ENCODE data around the gene FGFR1OP2. TPM values are rescaled to one million over a fixed set of nuclear protein-coding genes. Genes with fewer than 3 reads are reported as not detected.

The FGFR1OP2 gene
- total RNA-seq, 1 donor, result 47.8 TPM

DNA sequence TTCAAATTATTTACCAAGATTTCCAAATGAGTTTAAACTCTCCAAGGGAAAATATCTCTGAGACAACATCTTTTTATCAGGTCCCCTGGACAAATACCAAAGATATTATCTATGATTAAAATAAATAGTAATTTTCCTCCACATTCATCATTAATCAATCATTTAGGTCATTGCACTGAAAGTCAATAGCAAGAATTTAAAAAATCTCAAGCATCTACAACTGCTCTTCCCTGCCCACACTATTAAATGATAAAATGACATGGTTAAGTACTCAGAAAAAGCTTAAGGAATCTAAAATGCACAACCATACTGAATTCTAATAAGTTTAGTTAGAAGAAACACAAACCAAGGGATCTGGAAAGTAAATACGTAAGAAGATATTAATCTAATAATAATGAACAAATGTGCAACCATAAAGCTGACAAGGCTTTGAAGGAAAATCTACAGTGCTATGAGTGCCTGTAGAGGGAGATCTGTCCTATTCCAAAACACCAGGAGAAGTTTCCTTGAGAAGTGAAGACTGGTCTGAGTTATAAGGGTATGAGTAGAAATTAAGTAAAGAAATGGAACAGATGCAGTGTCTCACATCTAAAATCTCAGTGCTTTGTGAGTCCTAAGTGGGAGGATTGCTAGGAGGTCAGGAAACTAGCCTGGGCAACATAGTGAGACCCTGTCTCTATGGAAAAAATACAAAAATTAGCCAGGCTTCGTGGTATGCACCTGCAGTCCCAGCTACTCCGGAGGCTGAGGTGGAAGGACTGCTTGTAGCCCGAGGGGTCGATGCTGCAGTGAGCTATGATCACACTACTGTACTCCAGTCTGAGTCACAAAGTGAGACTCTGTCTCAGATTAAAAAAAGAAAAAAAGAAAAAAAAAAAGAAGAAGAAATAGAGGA, 19.7 kb upstream of the FGFR1OP2 start:
- H3K4me3 ChIP-seq (ENCODE audit: insufficient read depth, low read length), result no peak overlapping the region
- no peaks in the 10 kb centered on the region for H4K20me1 ChIP-seq (ENCODE audit: insufficient read depth, low read length)
- H3K4me2 ChIP-seq (ENCODE audit: insufficient read depth, low read length), result no peak overlapping the region
- no peak overlapping the region for H2AFZ ChIP-seq (ENCODE audit: low read length)
- H3K27me3 ChIP-seq (ENCODE audit: insufficient read depth, low read length), result no peaks in the 10 kb centered on the region
- H3K79me2 ChIP-seq (ENCODE audit: insufficient read depth, low read length), result no peaks in the 10 kb centered on the region
- TF ChIP-seq, protein P1, sequence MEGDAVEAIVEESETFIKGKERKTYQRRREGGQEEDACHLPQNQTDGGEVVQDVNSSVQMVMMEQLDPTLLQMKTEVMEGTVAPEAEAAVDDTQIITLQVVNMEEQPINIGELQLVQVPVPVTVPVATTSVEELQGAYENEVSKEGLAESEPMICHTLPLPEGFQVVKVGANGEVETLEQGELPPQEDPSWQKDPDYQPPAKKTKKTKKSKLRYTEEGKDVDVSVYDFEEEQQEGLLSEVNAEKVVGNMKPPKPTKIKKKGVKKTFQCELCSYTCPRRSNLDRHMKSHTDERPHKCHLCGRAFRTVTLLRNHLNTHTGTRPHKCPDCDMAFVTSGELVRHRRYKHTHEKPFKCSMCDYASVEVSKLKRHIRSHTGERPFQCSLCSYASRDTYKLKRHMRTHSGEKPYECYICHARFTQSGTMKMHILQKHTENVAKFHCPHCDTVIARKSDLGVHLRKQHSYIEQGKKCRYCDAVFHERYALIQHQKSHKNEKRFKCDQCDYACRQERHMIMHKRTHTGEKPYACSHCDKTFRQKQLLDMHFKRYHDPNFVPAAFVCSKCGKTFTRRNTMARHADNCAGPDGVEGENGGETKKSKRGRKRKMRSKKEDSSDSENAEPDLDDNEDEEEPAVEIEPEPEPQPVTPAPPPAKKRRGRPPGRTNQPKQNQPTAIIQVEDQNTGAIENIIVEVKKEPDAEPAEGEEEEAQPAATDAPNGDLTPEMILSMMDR (IDR thresholded peaks at IDR 0.05; ENCODE audit: extremely low read depth, low read depth, low read length), result peak; percentile 19
- H3K27ac ChIP-seq (ENCODE audit: low read depth, low read length), result no peak overlapping the region
- no peaks in the 10 kb centered on the region for H3K9me3 ChIP-seq (ENCODE audit: low read depth, low read length)
- no peaks in the 10 kb centered on the region for H3K4me1 ChIP-seq (ENCODE audit: insufficient read depth, low read length)
- H3K36me3 ChIP-seq (ENCODE audit: insufficient read depth, low read length), result peaks cover 22% of the 10 kb centered on the region
- peak; percentile 8 for DNase-seq (ENCODE audit: insufficient read length, low spot score, missing footprints)

GRCh38 chr12:26919216-26919555, 19.1 kb upstream of the FGFR1OP2 start:
- H2AFZ ChIP-seq (ENCODE audit: low read length), result no peak overlapping the region
- H3K27ac ChIP-seq (ENCODE audit: low read depth, low read length), result no peak overlapping the region
- no peak overlapping the region for H3K4me3 ChIP-seq (ENCODE audit: insufficient read depth, low read length)
- no peaks in the 10 kb centered on the region for H4K20me1 ChIP-seq (ENCODE audit: insufficient read depth, low read length)
- no peaks in the 10 kb centered on the region for H3K4me1 ChIP-seq (ENCODE audit: insufficient read depth, low read length)
- DNase-seq (ENCODE audit: insufficient read length, low spot score, missing footprints), result no peak
- H3K79me2 ChIP-seq (ENCODE audit: insufficient read depth, low read length), result no peaks in the 10 kb centered on the region
- peaks cover 22% of the 10 kb centered on the region for H3K36me3 ChIP-seq (ENCODE audit: insufficient read depth, low read length)
- no peaks in the 10 kb centered on the region for H3K9me3 ChIP-seq (ENCODE audit: low read depth, low read length)
- no peaks in the 10 kb centered on the region for H3K27me3 ChIP-seq (ENCODE audit: insufficient read depth, low read length)
- no peak overlapping the region for H3K4me2 ChIP-seq (ENCODE audit: insufficient read depth, low read length)
- TF ChIP-seq, protein P1 (IDR thresholded peaks at IDR 0.05; ENCODE audit: extremely low read depth, low read depth, low read length), result no peak

DNA sequence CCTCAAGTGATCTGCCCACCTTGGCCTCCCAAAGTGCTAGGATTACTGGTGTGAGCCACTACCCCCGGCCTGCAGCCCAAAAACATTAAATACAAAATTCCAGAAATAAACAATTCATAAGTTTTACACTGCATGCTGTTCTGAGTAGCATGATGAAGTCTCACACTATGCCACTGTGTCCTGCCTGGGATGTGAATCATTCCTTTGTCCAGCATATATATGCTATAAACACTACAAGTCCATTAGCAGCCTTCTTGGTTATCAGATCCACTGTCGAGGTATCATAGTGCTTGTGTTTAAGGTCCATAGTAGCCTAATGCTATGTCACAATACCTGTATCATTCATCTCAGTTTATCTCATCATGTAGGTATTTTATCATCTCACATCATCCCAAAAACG, 16.4 kb upstream of the FGFR1OP2 start:
- Histone ChIP-seq H3K4me3 (ENCODE audit: insufficient read depth, low read length) (no peak overlapping the region), H2AFZ (ENCODE audit: low read length) (no peak overlapping the region), H3K36me3 (ENCODE audit: insufficient read depth, low read length) (peaks cover 37% of the 10 kb centered on the region), H3K9me3 (ENCODE audit: low read depth, low read length) (no peaks in the 10 kb centered on the region), H4K20me1 (ENCODE audit: insufficient read depth, low read length) (no peaks in the 10 kb centered on the region), H3K27me3 (ENCODE audit: insufficient read depth, low read length) (no peaks in the 10 kb centered on the region), H3K4me1 (ENCODE audit: insufficient read depth, low read length) (no peaks in the 10 kb centered on the region), H3K4me2 (ENCODE audit: insufficient read depth, low read length) (no peak overlapping the region), H3K79me2 (ENCODE audit: insufficient read depth, low read length) (no peaks in the 10 kb centered on the region), H3K27ac (ENCODE audit: low read depth, low read length) (no peak overlapping the region)
- TF ChIP-seq, protein P1 (IDR thresholded peaks at IDR 0.05; ENCODE audit: extremely low read depth, low read depth, low read length), result no peak
- no peak for DNase-seq (ENCODE audit: insufficient read length, low spot score, missing footprints)

DNA sequence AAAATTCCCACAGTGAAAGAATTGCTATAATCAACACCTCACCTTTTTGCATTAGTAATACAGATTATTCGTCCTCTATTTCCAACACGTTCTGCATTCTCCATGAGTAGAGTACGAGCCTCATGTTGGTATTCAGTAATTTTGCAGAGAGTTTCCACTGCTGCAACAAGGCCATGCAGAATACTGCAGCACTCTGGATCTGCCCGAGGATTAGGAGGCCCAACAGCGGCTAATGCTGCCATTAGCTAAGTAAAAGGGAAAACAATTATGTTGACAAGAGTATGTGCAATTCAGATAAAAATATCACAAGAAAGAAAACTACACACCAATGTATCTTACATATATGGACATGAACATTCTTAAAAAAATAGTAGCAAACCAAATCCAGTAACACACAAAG, 9.6 kb upstream of the FGFR1OP2 start:
- TF ChIP-seq, protein P1 (IDR thresholded peaks at IDR 0.05; ENCODE audit: extremely low read depth, low read depth, low read length), result no peak
- Histone ChIP-seq H3K79me2 (ENCODE audit: insufficient read depth, low read length) (peaks cover 25% of the 10 kb centered on the region), H3K27me3 (ENCODE audit: insufficient read depth, low read length) (no peaks in the 10 kb centered on the region), H3K4me1 (ENCODE audit: insufficient read depth, low read length) (no peaks in the 10 kb centered on the region), H3K27ac (ENCODE audit: low read depth, low read length) (no peak overlapping the region), H3K4me3 (ENCODE audit: insufficient read depth, low read length) (no peak overlapping the region), H2AFZ (ENCODE audit: low read length) (no peak overlapping the region), H3K9me3 (ENCODE audit: low read depth, low read length) (no peaks in the 10 kb centered on the region), H3K4me2 (ENCODE audit: insufficient read depth, low read length) (no peak overlapping the region), H4K20me1 (ENCODE audit: insufficient read depth, low read length) (no peaks in the 10 kb centered on the region), H3K36me3 (ENCODE audit: insufficient read depth, low read length) (peaks cover 50% of the 10 kb centered on the region)
- DNase-seq (ENCODE audit: insufficient read length, low spot score, missing footprints), result no peak
